NCI-H82 (cell line): ENCODE measurements around the gene KIF17.

Source experiments
- DNase-seq: peaks from one replicate; lab custom pipeline; 2025; lab: John Stamatoyannopoulos, UW

KIF17 gene

GRCh38 chr1:20660847-20661206 lies 57.0 kb downstream of the KIF17 start:
- DNase-seq: no peak

- DNase-seq: no peak
Measured at GRCh38 chr1:20660363-20660762, 57.4 kb downstream of the KIF17 start.

GRCh38 chr1:20658166-20658915 lies 59.5 kb downstream of the KIF17 start:
- no peak for DNase-seq

GRCh38 chr1:20657024-20657423 lies 60.8 kb downstream of the KIF17 start:
- no peak for DNase-seq

- no peak for DNase-seq
Measured at GRCh38 chr1:20654104-20654690, 63.6 kb downstream of the KIF17 start.

GRCh38 chr1:20652300-20652699 lies 65.5 kb downstream of the KIF17 start:
- no peak for DNase-seq

- DNase-seq: no peak
Measured at GRCh38 chr1:20648946-20649345, 68.9 kb downstream of the KIF17 start.

- no peak for DNase-seq
Measured at GRCh38 chr1:20648438-20648837, 69.4 kb downstream of the KIF17 start.

- DNase-seq: no peak
Measured at GRCh38 chr1:20645414-20645813, 72.4 kb downstream of the KIF17 start.

GRCh38 chr1:20644416-20644815 lies 73.4 kb downstream of the KIF17 start:
- no peak for DNase-seq

GRCh38 chr1:20643080-20643479 lies 74.7 kb downstream of the KIF17 start:
- DNase-seq: no peak

GRCh38 chr1:20641975-20642374 lies 75.8 kb downstream of the KIF17 start:
- no peak for DNase-seq

GRCh38 chr1:20640183-20640597 lies 77.6 kb downstream of the KIF17 start:
- peak; percentile 74 for DNase-seq

- DNase-seq: no peak
Measured at GRCh38 chr1:20636785-20637347, 80.9 kb downstream of the KIF17 start.

- DNase-seq: peak; percentile 83
Measured at GRCh38 chr1:20634594-20635084, 83.2 kb downstream of the KIF17 start.

GRCh38 chr1:20634065-20634593 lies 83.7 kb downstream of the KIF17 start:
- peak; percentile 61 for DNase-seq

GRCh38 chr1:20633190-20634064 lies 84.4 kb downstream of the KIF17 start, which contains the start of gene PINK1:
PINK1 (plus strand) TSS chr1:20633458; CDS start chr1:20633549, 91 bp downstream.
- DNase-seq: peak; percentile 89

- DNase-seq: no peak
Measured at GRCh38 chr1:20632386-20632785, 85.4 kb downstream of the KIF17 start.

GRCh38 chr1:20630729-20631128 lies 87.1 kb downstream of the KIF17 start:
- DNase-seq: no peak

GRCh38 chr1:20626524-20626923 lies 91.3 kb downstream of the KIF17 start:
- DNase-seq: no peak

GRCh38 chr1:20626098-20626427 lies 91.7 kb downstream of the KIF17 start:
- no peak for DNase-seq
